AG04449 (cell line): ENCODE results near the gene EVA1A.

Experiments
- CTCF ChIA-PET: fragments of 350-600 bp; formaldehyde crosslinking; extraction: SDS; loops from one replicate; lab custom pipeline; 2021; ENCODE audit warnings: antibody characterized with exemption; lab: Yijun Ruan, JAX
- POLR2A ChIA-PET: fragments of 400-600, 350-600 bp; formaldehyde crosslinking; extraction: SDS; loops from one replicate; lab custom pipeline; 2020; ENCODE audit warnings: antibody characterized with exemption, inconsistent platforms; lab: Yijun Ruan, JAX
- DNase-seq: peaks from one replicate; pipeline ENCODE4 v3.0.0-alpha.2; 2010; ENCODE audit warnings: low read depth, low spot score
- H3K4me3 ChIP-seq: 2 replicates; pipeline ENCODE4 v1.5.1; 2011; ENCODE audit warnings: low read depth, mild to moderate bottlenecking, control low read depth, low read length
- TF ChIP-seq, protein P1 (sequence below): IDR thresholded peaks from one replicate; pipeline ENCODE4 v1.5.1; 2011; ENCODE audit warnings: mild to moderate bottlenecking, moderate library complexity, low read length, control low read depth, inconsistent platforms; ENCODE audit not compliant: insufficient read depth; ENCODE audit errors: missing control alignments

The EVA1A gene

DNA sequence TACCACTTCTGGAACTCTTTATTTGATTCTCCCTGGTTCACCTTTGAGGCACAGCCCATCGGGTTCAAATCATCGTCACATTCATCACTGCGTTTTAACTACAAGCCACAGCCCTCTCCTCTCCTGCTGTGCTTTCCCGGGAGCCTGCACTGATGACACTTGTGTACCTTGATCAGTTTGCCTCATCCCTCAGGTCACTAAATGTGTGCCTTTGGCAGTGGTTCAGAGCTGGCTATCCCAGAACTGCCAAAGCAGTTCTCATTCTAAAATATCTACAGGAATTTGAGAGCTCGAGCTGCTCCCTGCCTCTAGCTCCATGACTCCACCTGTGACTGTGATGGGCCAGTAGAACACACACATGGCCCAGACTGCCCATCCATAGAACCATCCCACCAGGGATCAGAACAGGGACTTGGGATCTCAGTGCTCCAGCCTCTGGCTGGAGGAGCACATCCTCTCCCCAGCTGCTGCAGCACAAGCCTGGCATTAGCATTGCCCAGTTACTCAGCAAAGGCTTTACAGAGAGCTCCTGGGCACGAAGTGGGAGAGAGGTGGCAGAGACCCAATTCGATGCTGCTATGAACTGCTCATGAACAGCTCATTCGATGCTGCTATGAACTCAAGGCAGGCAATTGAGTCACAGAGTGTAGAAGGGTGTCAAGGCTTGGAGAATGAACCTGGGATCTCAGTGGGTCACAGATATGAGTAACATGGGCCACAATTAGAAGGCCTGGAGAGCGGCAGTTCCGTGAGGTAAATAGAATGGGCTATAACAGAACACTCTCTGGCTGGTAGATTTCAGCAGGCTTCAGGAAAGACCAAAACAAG, 41.9 kb downstream of the EVA1A start:
- POLR2A ChIA-PET = no interaction called here
- no peak for DNase-seq
- no peak overlapping the region for H3K4me3 ChIP-seq
- CTCF ChIA-PET = interaction anchor here (0.7 to 1.7 kb wide), 4 partner anchors 9 to 119 kb away, joined by 3 to 6 read pairs (median 4); no protein-coding TSS in a partner anchor
- TF ChIP-seq, protein P1, sequence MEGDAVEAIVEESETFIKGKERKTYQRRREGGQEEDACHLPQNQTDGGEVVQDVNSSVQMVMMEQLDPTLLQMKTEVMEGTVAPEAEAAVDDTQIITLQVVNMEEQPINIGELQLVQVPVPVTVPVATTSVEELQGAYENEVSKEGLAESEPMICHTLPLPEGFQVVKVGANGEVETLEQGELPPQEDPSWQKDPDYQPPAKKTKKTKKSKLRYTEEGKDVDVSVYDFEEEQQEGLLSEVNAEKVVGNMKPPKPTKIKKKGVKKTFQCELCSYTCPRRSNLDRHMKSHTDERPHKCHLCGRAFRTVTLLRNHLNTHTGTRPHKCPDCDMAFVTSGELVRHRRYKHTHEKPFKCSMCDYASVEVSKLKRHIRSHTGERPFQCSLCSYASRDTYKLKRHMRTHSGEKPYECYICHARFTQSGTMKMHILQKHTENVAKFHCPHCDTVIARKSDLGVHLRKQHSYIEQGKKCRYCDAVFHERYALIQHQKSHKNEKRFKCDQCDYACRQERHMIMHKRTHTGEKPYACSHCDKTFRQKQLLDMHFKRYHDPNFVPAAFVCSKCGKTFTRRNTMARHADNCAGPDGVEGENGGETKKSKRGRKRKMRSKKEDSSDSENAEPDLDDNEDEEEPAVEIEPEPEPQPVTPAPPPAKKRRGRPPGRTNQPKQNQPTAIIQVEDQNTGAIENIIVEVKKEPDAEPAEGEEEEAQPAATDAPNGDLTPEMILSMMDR = no peak

DNA sequence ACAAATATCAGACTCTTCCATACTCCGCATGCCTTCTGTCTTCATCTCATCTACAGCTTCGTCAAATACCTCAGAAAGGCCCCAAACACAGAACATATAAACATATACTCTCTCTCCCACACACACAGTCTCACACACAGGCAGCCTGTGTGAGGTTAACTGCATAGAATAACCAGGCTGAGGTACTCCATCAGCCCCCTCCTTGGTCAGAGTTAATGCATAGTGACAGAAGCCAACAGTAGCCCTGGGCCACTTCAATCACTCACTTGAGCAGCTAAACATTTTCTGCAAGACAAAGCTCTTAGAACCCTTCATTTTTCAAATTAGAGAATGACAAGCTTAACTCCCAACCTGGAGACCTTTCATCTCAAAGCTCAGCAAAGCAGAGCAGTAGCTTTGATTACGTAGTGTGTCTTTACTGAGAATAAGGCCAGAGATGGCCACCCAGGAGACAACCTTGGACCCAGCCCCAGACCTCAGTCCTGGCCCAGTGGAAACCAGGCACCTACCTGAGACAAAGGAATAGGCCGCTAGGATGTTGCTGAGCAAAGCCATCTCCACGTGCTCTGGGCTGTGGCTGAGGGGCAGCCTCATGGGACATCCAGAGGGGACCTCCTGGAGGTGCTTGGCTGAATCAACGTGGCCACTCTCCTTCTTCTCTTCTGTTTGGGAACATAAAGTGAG, 43.0 kb downstream of the EVA1A start:
- CTCF ChIA-PET = interaction anchor here (0.8 to 1.4 kb wide), 2 partner anchors 91 to 92 kb away, joined by 3 to 6 read pairs; no protein-coding TSS in a partner anchor
- no peak for DNase-seq
- POLR2A ChIA-PET = no interaction called here
- TF ChIP-seq, protein P1 = no peak
- H3K4me3 ChIP-seq = no peak overlapping the region

DNA sequence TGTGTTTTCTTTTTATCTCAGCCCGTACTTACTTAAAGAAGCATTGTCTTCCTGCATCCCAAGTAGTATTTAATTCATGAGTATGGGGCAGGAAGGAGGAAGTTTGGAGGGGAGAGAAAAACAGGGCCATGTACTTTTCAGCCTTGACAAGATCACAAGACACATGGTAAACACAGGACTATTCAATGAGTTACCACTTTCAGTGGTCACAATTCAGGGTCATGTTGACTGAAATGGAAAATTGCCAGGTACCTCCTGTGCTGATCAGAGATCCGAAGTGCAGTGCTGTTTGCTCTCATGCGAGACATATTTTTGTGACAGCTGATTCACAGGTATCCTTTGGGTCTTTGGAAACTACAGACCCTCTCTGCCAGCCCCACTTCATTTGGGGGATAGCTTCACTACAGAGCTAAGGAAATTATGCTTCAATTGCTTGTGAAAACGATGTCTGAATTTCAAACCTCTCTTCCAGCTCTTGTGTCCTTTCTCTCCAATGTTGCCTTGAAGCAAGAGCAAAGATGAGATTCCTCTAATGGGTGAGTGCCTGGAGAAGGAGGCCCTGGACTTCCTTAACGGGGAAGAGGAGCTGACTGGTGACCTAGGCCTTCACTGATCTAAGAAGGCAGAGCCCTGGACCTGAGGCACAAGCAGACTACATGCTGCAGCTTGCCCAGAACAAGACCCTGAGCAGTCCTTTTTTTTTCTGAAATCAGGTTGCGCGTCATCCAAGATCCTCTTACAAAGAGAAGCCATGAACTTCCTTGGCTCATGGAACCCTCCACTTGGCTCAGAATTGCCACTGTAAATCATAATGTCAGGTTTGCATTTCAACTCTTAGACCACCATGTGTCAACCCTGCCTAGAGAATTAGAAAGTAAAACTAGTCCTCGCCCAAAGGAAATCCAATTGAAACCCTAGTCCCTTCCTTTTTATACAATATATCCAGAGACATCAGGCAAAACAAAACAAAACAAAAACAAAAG, 44.1 kb downstream of the EVA1A start:
- TF ChIP-seq, protein P1 = no peak
- no peak for DNase-seq
- H3K4me3 ChIP-seq = no peak overlapping the region
- ChIA-PET POLR2A (interaction anchor here (0.6 kb wide), 1 partner anchor 44 kb away, joined by 3 read pairs; the partner anchor contains the start of gene EVA1A), CTCF (no interaction called here)

DNA sequence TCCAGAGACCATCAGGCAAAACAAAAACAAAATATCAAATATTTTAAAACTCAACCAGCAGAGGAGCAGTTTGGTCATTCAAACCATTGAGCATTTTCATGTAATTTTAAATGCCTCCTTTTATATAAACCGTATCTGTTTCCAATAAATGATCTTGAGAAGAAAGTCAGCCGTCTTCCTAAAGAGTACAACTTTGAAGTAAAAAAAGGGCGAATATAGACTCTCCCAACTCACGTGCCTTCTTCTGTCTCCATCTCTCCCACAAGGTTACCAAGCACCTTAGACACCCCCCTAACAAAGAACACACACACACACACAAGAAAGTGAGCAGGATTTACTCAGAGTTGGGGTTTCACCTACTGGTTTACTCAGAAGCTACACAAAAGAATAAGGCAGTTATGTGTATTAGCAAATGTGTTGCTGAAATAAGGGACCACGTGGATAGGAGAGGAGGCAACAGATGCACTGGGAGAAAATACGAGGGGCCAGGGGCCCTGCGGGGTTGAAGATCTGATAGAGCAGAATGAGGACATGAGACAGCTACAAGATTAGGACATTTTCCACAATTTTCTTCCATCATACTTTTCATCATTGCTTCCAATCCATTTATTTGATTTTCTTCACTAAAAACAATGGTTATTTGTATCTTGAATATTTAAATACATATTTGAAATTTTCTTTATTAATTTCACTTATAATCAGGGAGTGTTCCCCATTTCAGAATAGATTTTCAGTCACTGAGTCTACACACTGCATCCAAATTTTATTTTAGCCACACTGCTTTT, 45.0 kb downstream of the EVA1A start:
- TF ChIP-seq, protein P1 = no peak
- no peak overlapping the region for H3K4me3 ChIP-seq
- no peak for DNase-seq
- ChIA-PET POLR2A (interaction anchor here (0.6 kb wide), 1 partner anchor 45 kb away, joined by 3 read pairs; the partner anchor contains the start of gene EVA1A), CTCF (interaction anchor here (1.2 kb wide), 2 partner anchors 33 to 43 kb away, joined by 3 to 4 read pairs; no protein-coding TSS in a partner anchor)

DNA sequence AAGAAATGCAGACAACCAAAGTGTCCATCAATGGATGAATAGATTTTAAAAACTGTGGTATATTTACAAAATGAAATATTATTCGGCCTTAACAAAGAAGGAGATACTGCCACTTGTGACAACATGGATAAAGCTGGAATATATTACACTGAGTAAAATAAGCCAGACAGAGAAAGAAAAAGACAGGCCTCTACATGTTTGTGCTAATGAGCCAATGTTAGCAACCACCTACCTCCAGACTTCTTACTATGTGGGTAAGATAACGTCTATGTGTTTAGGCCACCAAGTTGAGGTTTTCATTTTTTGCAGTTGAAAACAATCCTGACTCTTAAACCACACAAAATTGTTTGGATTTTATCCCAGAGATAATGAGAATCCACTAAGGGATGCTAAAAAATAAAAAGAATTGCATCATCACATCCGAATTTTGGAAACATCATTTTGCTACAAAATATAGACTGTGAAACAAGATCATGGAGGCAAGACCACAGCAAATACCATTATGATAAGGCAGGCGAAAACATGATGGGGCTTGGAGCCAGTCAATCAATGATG, 47.0 kb downstream of the EVA1A start:
- ChIA-PET POLR2A (no interaction called here), CTCF (interaction anchor here (1.6 kb wide), 2 partner anchors 48 to 127 kb away, joined by 3 read pairs; no protein-coding TSS in a partner anchor)
- no peak overlapping the region for H3K4me3 ChIP-seq
- TF ChIP-seq, protein P1 = no peak
- DNase-seq = no peak
